Loucy (cell line): ENCODE data around the gene CDH26.
A peak's percentile ranks its signal among the peaks of the same experiment; 100 is the strongest.
"Not testable (repeated sequence)": the region's sequence is repeated elsewhere in the genome, so short reads cannot be mapped to it uniquely, and the experiment has no call there.

Experiments used
- H2AFZ ChIP-seq: fragments of 200-600 bp; sonication (generic); 2 replicates; pipeline ENCODE4 v1.6.0; 2016; ENCODE audit warnings: antibody characterized with exemption, mild to moderate bottlenecking, low read length, moderate library complexity
- H3F3A ChIP-seq: fragments of 200-600 bp; 2 replicates; pipeline ENCODE4 v1.6.0; 2016; ENCODE audit warnings: antibody characterized with exemption, low read depth, mild to moderate bottlenecking
- H3K27me3 ChIP-seq: fragments of 200-600 bp; sonication (generic); 2 replicates; pipeline ENCODE4 v1.6.1; 2014; ENCODE audit warnings: low read length, mild to moderate bottlenecking; ENCODE audit not compliant: insufficient read depth, poor library complexity, severe bottlenecking
- H3K36me3 ChIP-seq: fragments of 200-600 bp; sonication (generic); 2 replicates; pipeline ENCODE4 v1.6.1; 2016; ENCODE audit warnings: low read length; ENCODE audit not compliant: insufficient read depth
- H3K4me1 ChIP-seq: fragments of 200-600 bp; sonication (generic); 2 replicates; pipeline ENCODE4 v1.5.1; 2014; ENCODE audit warnings: low read length, mild to moderate bottlenecking; ENCODE audit not compliant: insufficient read depth, poor library complexity, severe bottlenecking
- H3K4me2 ChIP-seq: fragments of 200-600 bp; sonication (generic); 2 replicates; pipeline ENCODE4 v1.6.0; 2014; ENCODE audit warnings: antibody characterized with exemption, low read length, low read depth, mild to moderate bottlenecking; ENCODE audit not compliant: poor library complexity, severe bottlenecking
- H3K4me3 ChIP-seq: fragments of 200-600 bp; sonication (generic); 2 replicates; pipeline ENCODE4 v1.5.1; 2014; ENCODE audit warnings: low read length, mild to moderate bottlenecking, mixed read lengths; ENCODE audit not compliant: poor library complexity, severe bottlenecking
- H3K79me2 ChIP-seq: fragments of 200-600 bp; sonication (generic); 2 replicates; pipeline ENCODE4 v1.6.1; 2014; ENCODE audit warnings: low read length; ENCODE audit not compliant: insufficient read depth
- H3K9ac ChIP-seq: fragments of 200-600 bp; sonication (generic); 2 replicates; pipeline ENCODE4 v1.6.0; 2014; ENCODE audit warnings: mild to moderate bottlenecking, low read depth, low read length, moderate library complexity; ENCODE audit not compliant: poor library complexity, severe bottlenecking
- H3K9me2 ChIP-seq: fragments of 200-600 bp; sonication (generic); replicated peaks from 2 replicates; pipeline ENCODE4 v1.6.1; 2016; ENCODE audit warnings: low read depth, low read length, mixed read lengths
- H3K9me3 ChIP-seq: fragments of 200-600 bp; sonication (generic); 2 replicates; pipeline ENCODE4 v1.6.1; 2014; ENCODE audit warnings: mild to moderate bottlenecking, antibody characterized with exemption, low read length, low read depth; ENCODE audit not compliant: insufficient read depth
- H4K20me1 ChIP-seq: fragments of 200-600 bp; sonication (generic); 2 replicates; pipeline ENCODE4 v1.6.0; 2014; ENCODE audit warnings: antibody characterized with exemption, low read length, mild to moderate bottlenecking; ENCODE audit not compliant: insufficient read depth, poor library complexity, severe bottlenecking
- CTCF ChIP-seq: fragments of 200-600 bp; sonication (generic); conservative IDR thresholded peaks from 2 replicates; pipeline ENCODE4 v1.5.1; 2014; ENCODE audit warnings: mild to moderate bottlenecking, antibody characterized with exemption, low read length
- EZH2phosphoT487 ChIP-seq: fragments of 200-600 bp; IDR thresholded peaks from 2 replicates; pipeline ENCODE4 v1.6.1; 2018; ENCODE audit warnings: antibody characterized with exemption, mild to moderate bottlenecking, moderate library complexity, borderline replicate concordance

Gene CDH26

GRCh38 chr20:60038400-60039008, 80.3 kb downstream of the CDH26 start:
- H3F3A ChIP-seq: no peaks in the 10 kb centered on the region
- H3K27me3 ChIP-seq: no peaks in the 10 kb centered on the region
- H3K4me2 ChIP-seq: no peak overlapping the region
- H3K9me3 ChIP-seq: no peaks in the 10 kb centered on the region
- H3K79me2 ChIP-seq: no peaks in the 10 kb centered on the region
- no peak overlapping the region for H3K9ac ChIP-seq
- H2AFZ ChIP-seq: no peak overlapping the region
- no peaks in the 10 kb centered on the region for H3K36me3 ChIP-seq
- H3K4me1 ChIP-seq: peaks cover 2% of the 10 kb centered on the region
- TF ChIP-seq CTCF (no peak), EZH2phosphoT487 (no peak)
- no peak overlapping the region for H3K4me3 ChIP-seq
- H3K9me2 ChIP-seq: no peaks in the 10 kb centered on the region
- no peaks in the 10 kb centered on the region for H4K20me1 ChIP-seq

- H2AFZ ChIP-seq: no peak overlapping the region
- no peak overlapping the region for H3K4me2 ChIP-seq
- no peaks in the 10 kb centered on the region for H3K9me3 ChIP-seq
- no peaks in the 10 kb centered on the region for H3F3A ChIP-seq
- H3K79me2 ChIP-seq: no peaks in the 10 kb centered on the region
- H3K27me3 ChIP-seq: no peaks in the 10 kb centered on the region
- no peak for TF ChIP-seq CTCF
- no peak for TF ChIP-seq EZH2phosphoT487
- H4K20me1 ChIP-seq: no peaks in the 10 kb centered on the region
- H3K9ac ChIP-seq: no peak overlapping the region
- no peak overlapping the region for H3K4me3 ChIP-seq
- peaks cover 2% of the 10 kb centered on the region for H3K4me1 ChIP-seq
- no peaks in the 10 kb centered on the region for H3K9me2 ChIP-seq
- no peaks in the 10 kb centered on the region for H3K36me3 ChIP-seq
Measured at GRCh38 chr20:60039526-60039925, 81.3 kb downstream of the CDH26 start.

- Histone ChIP-seq H4K20me1 (no peaks in the 10 kb centered on the region), H3K9ac (no peak overlapping the region), H3K9me3 (no peaks in the 10 kb centered on the region), H3K36me3 (no peaks in the 10 kb centered on the region), H3K4me2 (no peak overlapping the region), H3F3A (no peaks in the 10 kb centered on the region), H2AFZ (no peak overlapping the region), H3K4me1 (peaks cover 2% of the 10 kb centered on the region), H3K9me2 (no peaks in the 10 kb centered on the region), H3K79me2 (no peaks in the 10 kb centered on the region), H3K27me3 (no peaks in the 10 kb centered on the region), H3K4me3 (no peak overlapping the region)
- TF ChIP-seq CTCF (no peak), EZH2phosphoT487 (no peak)
Measured at GRCh38 chr20:60040471-60041162, 82.4 kb downstream of the CDH26 start.

- not testable (repeated sequence) for H3F3A ChIP-seq, H3K79me2 ChIP-seq, H3K4me2 ChIP-seq, H3K4me3 ChIP-seq, H3K9me2 ChIP-seq, H3K27me3 ChIP-seq, H3K36me3 ChIP-seq, H3K9ac ChIP-seq, H4K20me1 ChIP-seq, H3K4me1 ChIP-seq, H3K9me3 ChIP-seq
- H2AFZ ChIP-seq: peak overlapping the region; percentile 32; the same call in 1 of the 2 replicates
Measured at GRCh38 chr20:60041436-60042165, 83.4 kb downstream of the CDH26 start.
